NOMO-1 (cell line): ENCODE data around the gene OVOL3.
A peak's percentile ranks its signal among the peaks of the same experiment; 100 is the strongest.

Experiments used
- DNase-seq, 2 experiments: peaks; one replicate each; lab custom pipeline; 2025; ENCODE audit not compliant: unreplicated experiment in 2 of 2; lab: John Stamatoyannopoulos, UW

Gene OVOL3

DNA sequence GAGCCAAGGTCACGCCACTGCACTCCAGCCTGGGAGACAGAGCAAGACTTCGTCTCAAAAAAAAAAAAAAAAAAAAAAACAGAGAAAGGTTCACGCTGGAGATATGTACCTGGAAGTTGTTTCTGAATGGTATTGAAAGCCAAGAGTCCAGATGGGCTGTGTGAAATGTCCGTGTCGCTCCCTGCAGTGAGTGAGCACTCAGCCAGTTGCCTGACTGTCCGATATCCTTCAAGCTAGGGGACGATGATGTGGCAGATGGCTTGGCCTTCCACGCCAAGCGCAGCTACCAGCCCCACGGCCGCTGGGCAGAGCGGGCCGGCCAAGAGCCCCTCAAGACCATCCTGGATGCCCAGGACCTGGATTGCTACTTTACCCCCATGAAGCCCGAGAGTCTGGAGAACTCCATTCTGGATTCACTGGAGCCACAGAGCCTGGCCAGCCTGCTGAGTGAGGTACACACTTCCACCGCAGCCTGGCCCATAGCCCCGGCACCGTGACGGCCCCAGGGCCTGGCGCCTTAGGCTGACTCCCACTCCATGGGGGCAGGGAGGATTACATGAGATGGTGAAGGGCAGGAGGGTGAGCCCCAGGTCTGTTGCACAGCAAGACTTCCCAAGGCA is 11.7 kb upstream of the OVOL3 start:
- no peak for DNase-seq

DNA sequence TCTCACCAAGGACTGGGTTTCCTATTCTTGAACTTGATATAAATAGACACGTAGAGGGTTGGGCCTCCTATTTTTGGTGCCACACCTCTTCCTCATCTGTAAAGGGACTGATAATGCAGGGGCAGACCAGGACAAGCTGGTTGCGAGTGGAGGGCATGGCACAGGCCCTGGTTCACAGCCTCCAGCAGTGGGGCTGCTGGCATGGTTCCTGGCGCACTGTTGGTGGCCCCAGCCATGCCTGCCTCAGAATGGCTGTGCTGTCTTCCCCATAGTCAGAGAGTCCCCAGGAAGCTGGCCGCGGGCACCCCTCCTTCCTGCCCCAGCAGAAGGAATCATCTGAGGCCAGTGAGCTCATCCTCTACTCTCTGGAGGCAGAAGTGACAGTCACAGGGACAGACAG is 10.5 kb upstream of the OVOL3 start:
- DNase-seq, result no peak

DNA sequence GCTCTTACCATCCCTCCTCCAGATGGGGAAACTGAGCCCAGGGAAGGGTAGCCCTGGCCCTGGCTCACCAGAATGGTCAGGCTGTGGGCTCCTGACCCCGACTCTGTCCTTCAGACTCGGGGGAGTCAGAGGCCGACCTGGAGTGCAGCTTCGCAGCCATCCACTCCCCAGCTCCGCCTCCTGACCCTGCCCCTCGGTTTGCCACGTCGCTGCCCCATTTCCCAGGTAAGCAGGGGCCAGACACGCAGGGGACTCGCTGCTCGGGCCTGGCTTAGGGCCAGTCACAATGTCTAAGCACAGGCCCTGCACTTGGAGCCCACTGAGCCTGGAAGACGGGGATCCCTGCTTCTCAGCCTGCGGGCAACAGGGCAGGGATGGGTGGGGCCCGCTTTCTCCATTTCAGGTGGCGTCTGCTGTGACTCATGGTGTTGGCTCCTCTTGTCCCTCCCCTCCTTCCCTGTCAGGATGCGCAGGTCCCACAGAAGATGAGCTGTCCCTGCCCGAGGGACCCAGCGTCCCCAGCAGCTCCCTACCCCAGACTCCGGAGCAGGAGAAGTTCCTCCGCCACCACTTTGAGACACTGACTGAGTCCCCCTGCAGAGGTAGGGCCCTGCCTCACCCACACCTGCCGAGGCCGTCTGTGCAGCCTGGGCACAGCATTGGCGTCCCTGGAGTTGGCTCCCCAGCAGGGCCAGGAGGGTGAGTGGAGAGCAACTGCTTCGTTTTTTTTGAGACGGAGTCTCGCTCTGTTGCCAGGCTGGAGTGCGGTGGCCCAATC is 9.2 kb upstream of the OVOL3 start:
- no peak for DNase-seq

DNA sequence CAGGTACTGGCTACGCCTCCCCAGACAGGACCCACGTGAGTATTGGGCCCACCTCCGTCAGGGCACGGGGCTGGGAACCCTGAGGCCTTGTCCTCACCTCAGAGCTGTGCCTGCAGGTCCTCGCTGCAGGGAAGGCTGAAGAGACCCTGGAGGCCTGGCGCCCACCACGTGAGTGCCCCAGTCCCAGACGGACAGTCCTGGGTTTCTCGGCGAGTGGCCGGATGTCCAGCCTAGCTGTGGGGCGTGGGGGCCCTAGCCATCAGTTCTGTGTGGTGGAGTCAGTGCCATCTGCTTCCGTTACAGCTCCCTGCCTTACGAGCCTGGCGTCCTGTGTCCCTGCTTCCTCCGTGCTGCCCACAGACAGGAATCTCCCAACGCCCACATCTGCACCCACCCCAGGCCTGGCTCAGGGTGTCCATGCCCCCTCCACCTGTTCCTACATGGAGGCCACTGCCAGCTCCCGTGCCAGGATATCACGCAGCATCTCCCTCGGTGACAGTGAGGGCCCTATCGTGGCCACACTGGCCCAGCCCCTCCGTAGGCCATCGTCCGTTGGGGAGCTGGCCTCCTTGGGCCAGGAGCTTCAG is 7.8 kb upstream of the OVOL3 start:
- DNase-seq, result no peak

DNA sequence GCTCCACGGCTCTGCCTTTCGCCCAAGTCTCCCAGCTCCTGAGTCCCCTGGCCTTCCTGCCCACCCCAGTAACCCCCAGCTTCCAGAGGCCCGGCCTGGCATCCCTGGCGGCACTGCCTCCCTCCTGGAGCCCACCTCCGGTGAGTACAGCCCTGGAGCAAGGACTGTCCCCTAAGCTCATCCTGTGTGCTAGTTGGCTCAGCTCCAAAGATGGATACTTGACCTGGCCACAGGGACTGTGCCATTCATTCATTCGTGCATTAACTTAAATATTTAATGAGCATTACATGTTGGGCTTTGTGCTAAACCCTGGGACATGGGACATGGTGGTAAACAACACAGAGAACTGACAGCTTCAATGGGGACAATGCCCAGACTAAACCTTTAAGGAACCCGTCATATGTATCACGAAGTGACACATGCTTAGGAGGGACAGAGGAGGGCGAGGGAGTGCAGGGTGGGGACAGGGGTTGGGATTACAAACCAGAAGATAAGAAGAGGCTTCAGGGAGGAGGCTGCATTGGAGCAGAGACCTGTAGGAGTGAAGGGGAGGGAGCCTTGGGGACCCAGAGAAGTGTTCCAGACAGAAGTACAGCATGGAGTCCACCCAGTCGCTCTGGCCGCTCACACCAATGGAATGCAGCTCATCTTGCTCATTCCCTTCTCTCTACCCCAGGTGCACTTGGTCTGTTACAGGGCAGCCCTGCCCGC is 6.9 kb upstream of the OVOL3 start:
- no peak for DNase-seq

DNA sequence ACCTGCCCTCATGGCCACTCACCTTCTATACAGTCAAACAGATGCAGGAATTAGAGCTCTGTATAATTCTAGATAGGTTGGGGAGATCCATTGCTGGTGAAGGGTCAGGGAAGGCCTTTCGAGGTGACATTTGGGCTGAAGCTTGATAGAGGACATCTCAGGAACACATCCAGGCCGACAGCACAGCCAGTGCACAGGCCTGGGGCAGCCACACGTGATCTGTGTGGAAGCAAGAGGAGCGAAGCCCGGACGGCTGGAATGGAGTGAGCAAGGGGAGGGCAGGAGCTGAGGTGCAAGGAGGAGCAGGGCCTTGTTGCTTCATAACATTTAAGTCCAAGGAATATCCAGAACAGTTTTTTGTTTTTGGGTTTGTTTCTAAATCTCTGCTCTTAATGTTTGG is 4.5 kb upstream of the OVOL3 start:
- no peak for DNase-seq

DNA sequence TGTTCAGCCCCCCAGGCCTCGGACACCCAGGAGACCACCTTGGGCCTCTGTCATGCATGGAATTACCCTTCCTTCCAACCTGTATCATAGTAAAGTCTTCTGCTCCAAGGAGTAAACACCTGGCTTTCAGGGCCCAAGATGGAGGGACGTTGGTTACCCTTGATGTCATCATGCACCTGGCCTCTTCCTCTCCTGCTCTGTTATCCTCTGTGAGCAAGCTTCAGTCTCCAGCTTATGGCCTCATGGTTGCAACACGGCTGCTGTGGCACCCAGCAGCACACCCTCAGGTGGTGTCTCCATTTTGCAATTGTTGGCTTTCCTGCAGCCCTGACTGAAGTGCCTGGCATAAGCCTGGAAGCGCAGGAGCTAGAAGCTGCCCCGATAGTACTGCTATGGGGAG is 4.0 kb upstream of the OVOL3 start:
- no peak for DNase-seq

DNA sequence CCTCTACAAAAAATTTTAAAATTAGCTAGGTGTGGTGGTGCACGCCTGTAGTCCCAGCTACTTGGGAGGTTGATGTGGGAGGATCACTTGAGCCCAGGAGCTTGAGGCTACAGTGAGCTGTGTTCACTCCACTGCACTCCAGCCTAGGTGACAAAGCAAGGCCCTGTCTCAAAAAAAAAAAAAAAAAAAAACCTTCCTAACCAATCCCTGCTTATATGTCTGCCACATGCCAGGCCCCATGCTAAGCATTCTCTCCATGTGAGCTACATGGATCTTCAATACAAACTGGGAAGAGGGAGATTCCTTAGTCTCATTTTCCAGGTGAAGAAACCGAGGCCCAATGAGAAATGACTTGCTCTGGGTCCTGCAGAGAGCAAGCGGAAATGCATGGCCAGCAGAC is 2.3 kb upstream of the OVOL3 start:
- no peak for DNase-seq

DNA sequence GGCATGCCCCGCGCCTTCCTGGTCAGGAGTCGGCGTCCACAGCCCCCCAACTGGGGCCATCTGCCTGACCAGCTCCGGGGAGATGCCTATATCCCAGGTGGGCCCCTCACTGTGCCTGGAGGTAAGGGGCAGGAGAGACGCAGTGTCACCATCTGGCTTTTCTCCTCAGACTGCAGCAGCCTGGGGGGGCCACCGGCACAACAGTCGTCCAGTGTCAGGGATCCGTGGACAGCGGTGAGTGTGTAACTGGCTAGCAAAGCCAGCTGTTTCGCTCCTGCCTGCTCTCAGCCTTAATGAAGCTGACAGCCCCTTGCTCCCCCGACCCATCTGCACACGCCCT is 227 bp downstream of the OVOL3 start:
- no peak for DNase-seq

DNA sequence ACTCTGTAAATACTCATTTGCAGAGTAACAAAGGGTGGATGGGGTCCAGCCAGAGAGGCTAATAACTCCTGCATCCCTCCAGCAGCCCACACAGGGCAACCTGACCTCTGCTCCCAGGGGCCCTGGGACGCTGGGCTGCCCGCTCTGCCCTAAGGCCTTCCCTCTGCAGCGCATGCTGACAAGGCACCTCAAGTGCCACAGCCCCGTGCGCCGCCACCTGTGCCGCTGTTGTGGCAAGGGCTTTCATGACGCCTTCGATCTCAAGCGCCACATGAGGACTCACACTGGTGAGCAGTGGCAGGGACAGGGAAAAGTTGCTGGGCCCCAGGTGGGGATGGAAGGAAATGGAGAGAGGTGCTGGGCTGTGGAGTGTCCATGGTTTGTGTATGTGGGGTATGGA is 1.7 kb downstream of the OVOL3 start:
- DNase-seq, result no peak

DNA sequence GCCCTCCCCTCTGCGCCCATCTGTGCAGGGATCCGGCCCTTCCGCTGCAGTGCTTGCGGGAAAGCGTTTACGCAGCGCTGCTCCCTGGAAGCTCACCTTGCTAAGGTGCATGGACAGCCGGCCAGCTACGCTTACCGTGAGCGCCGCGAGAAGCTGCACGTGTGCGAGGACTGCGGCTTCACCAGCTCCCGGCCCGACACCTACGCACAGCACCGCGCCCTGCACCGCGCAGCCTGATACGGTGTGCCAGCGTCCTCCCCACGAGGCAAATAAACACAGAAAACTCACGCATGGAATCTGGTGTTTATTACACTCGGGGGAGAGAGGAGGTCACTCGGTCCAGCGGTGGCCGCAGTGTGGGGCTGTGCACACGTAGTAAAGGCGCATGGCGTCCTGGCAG is 2.5 kb downstream of the OVOL3 start:
- DNase-seq, result no peak

DNA sequence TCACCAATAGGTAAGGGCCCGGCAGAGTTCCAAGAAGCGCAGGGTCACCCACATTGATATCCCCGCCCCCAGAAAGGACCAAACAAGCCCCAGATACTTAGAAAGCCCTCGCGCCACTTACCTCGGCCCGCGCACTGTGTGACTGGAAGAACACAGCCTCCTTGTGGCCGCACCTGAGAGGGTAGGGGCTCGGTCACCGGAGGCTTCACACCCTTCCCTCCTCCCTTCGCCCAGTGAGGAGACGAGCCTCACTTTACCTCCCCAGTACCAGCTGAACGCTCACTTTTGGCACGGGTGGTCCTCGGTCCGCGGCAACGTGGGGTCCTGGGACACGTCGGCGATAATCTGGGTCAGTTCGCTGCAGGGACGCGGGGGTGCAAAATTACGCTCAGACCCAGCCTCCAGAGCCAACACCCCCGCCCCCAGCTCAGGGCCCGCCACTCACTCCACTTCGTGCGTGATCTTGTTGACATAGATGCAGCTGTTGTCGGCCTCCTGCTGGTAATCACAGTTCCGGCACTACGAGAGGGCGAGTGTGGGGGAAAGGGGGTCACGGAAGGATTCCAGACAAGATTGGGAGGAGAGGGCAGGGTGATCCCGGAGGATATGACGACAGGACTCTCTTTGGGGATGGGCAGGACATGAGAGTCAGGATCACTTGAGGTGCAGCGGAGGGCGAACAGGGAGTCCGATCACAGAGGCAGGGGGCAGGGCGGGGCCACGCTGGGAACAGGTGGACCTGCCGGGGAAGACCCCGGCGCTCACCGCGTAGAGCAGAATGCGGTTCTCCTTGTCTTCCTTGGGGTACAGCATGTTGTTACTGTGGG is 3.2 kb downstream of the OVOL3 start:
- DNase-seq, result no peak

DNA sequence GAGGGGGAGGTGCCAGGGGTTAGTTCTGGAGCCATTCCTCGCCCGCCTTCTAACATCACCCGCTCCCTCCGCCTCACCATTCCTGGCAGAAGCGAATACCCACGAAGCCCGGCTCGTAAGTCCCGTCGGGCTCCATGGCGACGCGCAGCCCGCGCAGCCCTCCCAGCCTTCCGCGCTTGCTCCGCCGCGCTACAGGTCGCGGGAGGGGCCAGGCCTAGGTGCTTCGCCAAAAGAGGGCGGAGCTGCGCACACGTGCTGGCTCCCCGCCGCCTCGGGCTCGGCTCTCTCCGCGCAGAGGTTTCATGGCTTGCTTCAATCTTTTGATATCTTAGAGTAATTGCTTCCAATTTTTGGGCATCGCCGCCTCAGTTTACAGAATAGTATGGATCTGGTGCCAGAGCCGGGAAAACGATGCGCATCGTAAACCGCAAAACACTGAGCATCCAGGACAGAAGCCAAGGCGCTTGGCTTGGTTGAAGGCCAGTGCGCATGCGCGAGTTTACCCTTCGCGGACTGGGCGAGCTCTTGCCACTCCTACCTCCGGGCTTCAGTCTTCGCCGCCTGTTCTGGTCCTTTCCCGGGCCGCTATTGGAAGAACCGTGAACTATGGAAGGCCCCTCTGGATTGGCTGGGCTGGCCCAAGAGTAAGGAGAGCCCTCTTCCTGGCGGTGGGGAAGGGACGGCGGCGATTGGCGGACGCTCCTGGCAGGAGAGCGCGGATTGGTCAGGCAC is 3.9 kb downstream of the OVOL3 start, which contains the start of gene POLR2I:
TSS of gene POLR2I (minus strand) at position 155 of the 732 bp plus-strand sequence. CDS start at position 136, 19 bp downstream.
- peak; percentile 99 to 100 for DNase-seq

DNA sequence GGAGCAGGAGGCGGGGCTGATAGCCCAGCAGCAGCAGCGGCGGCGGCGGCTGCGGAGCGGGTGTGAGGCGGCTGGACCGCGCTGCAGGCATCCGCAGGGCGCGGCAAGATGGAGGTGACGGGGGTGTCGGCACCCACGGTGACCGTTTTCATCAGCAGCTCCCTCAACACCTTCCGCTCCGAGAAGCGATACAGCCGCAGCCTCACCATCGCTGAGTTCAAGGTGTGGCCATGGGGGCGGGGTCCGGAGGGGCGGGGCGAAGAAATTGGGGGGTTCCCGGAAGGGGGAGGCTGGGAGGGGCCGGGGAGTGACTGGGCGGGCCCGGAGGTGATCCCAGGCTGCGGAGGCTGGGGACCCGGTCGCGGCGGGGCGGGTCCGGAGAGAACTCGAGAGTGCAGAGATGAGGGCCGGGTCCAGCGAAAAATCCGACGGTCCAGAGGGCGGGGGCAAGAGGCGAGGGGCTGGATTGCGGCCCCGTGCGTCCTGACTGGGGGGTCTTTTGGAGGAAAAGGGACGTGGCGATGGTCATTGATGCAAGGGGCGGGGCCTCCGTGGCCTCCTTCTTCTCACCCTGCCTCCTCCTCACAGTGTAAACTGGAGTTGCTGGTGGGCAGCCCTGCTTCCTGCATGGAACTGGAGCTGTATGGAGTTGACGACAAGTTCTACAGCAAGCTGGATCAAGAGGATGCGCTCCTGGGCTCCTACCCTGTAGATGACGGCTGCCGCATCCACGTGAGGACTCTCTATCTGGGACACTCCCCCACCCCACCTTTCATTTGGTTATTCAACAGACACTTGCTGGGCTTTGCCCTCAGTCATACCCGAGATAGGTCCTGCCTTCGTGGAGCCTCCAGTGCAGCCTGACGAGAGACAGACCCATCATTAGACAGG is 4.8 kb downstream of the OVOL3 start, which contains the start of gene TBCB:
TSS of gene TBCB (plus strand) at position 16 of the 891 bp plus-strand sequence. CDS start at position 109, 93 bp downstream.
- peak in 1 of 2 experiments; percentile 40 for DNase-seq

DNA sequence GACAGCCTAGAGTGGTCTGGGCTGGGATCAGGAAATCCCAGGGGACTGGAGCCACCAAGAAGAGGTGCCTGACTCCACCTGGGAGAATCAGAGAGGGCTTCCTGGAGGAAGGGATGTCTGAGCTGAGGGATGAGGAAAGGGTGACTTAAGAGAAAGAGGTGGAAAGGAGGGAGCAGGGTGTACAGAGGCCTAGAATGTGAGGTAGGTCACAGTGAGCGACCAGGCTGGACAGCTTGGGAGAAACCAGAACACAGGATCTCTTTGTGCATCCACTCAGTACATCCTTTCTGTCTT is 5.3 kb downstream of the OVOL3 start:
- DNase-seq, result no peak

DNA sequence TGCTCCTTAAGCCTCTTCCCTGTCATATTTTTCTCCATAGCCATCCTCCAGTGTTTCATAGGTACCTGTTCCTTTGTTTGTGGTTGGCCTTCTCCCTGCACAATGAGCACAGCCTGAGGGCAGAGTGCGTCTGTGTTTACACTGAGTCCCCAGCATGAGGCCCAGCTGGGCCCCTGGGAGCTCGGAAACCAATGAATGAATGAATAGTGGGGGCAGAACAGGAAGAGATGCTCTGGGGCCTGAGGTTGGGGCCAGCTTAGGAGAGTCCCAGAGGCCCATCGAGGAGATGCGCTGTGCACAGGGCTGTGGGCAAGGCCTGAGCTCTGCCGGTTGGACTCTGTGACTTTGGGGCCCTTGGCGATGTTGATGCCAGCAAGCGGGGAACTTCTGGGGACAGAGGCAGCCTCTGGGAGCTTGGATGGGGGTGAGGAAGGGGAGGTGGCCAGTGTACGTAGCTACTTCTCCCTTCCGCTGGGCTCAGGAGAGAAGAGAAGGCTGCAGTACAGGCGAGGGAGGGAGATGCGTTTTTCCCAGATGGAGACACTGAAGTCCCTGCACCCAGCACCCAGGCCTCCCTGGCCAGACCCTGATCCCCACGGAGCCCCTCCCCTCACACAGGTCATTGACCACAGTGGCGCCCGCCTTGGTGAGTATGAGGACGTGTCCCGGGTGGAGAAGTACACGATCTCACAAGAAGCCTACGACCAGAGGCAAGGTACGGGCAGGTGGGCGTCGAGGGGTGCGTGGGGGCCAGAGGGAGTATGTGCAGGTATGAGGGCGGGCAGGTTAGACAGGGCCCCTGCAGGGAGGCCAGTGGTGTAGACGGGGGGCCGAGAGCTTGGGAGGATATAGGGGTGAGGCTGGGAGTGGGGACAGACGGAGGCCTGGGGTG is 9.4 kb downstream of the OVOL3 start:
- no peak for DNase-seq

DNA sequence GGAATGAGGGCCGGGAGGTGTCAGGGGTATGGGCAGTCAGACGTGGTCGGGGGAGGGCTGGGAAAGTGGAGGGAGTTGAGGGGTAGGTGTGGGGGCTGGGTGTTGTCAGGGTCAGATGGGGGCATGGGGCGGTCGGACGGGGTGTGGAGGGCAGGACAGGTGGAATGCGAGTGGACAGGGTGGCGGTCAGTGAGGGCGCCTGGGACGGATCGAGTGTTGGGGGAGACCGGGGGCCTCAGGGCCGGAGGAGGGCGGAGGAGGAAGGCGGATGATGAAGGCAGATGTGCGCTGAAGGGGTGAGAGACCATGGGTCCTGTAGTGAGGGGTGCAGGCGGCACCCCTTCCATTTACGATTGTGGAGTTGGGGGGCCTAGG is 10.0 kb downstream of the OVOL3 start:
- DNase-seq, result no peak

DNA sequence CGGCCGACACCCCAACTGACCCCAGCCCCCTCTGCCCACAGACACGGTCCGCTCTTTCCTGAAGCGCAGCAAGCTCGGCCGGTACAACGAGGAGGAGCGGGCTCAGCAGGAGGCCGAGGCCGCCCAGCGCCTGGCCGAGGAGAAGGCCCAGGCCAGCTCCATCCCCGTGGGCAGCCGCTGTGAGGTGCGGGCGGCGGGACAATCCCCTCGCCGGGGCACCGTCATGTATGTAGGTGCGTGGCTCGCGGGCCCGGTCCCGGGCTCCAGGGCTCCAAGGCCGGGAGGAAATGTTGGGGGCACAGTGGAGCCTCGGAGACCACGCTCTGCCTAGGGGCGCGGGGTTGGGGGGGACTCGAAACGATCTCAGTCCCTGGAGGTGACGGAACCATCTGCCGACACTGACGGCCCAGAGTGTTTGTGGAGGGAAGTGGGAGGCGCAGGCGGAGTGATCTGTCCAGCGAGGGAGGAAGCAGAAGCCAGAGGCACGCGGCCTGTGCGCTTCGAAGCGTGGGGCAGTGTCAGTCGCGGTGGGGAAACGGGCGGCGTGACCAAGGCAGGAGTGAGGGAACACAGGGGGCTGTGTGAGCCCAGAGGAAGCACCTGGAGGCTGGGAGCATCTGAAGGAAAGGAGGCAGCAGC is 10.7 kb downstream of the OVOL3 start:
- DNase-seq, result no peak
